Gastrocnemius medialis (tissue), 4 donors: ENCODE data around the gene GAS2L1. TPM values are rescaled to one million over a fixed set of nuclear protein-coding genes. Genes with fewer than 3 reads are reported as not detected.

Experiments
- ATAC-seq, 2 donors: fragments of 150-250 bp; one replicate each; pipeline ENCODE4 v1.9.1; 2016
- DNase-seq, 2 donors: peaks; one replicate each; pipeline ENCODE4 v3.0.0-alpha.2; 2019
- H3K27ac ChIP-seq, 4 donors: fragments of 200-600 bp; sonication (generic); 1 replicate in 1 of 4; 2 replicates in 3 of 4; pipeline ENCODE4 v1.5.1; 2016 to 2018; ENCODE audit warnings: mild to moderate bottlenecking in 2 of 4, moderate library complexity in 1 of 4
- H3K27me3 ChIP-seq, 3 donors: fragments of 200-600 bp; sonication (generic) in 2 of 3; 1 replicate in 1 of 3; 2 replicates in 2 of 3; pipeline versions ENCODE4 v1.5.1 to v1.6.0; 2016 to 2019; ENCODE audit warnings: mild to moderate bottlenecking in 1 of 3, moderate library complexity in 1 of 3
- H3K36me3 ChIP-seq, 2 donors: fragments of 200-600 bp; sonication (generic) in 1 of 2; one replicate each; pipeline ENCODE4 v1.5.1; 2017 to 2018
- H3K4me1 ChIP-seq, 2 donors: fragments of 200-600 bp; sonication (generic) in 1 of 2; one replicate each; pipeline ENCODE4 v1.5.1; 2016 to 2017; ENCODE audit warnings: mild to moderate bottlenecking in 2 of 2
- H3K4me3 ChIP-seq, 4 donors: fragments of 200-600 bp; sonication (generic) in 3 of 4; 1 replicate in 1 of 4; 2 replicates in 3 of 4; pipeline ENCODE4 v1.5.1; 2016 to 2019; ENCODE audit warnings: mild to moderate bottlenecking in 2 of 4
- H3K9me3 ChIP-seq, 3 donors: fragments of 200-600 bp; sonication (generic) in 2 of 3; 1 replicate in 1 of 3; 2 replicates in 2 of 3; pipeline ENCODE4 v1.5.1; 2016 to 2019
- POLR2A ChIP-seq, 2 donors: fragments of 450-650 bp; IDR thresholded peaks; one replicate each; pipeline ENCODE4 v1.6.1; 2017; ENCODE audit warnings: antibody characterized with exemption in 2 of 2, mild to moderate bottlenecking in 2 of 2, moderate library complexity in 2 of 2
- in situ Hi-C, 4 donors: fragments of 200-750 bp; cut with MboI; loops; one replicate each; pipeline versions ENCODE4 v1.15.0 to v1.8.0; 2017; ENCODE audit warnings: low sequenced_read_pairs in 4 of 4
- intact Hi-C: fragments of 100-400 bp; cut with DNase I; formaldehyde crosslinking; loops from one replicate; pipeline ENCODE4 v1.15.1; 2023; ENCODE audit warnings: low total_unique reads
- total RNA-seq, 4 donors: library from RNA; depleted of rRNA; stranded (reverse); fragments of >200 nt; gene quantifications; one replicate each; pipeline versions ENCODE4 v1.1.0 to v1.2.3, GENCODE V29; 2016
- TF ChIP-seq, protein P1 (sequence below), 5 experiments: fragments of 450-650 bp in 3 of 5; fragments of 200-600 bp in 2 of 5; sonication (generic) in 2 of 5; IDR thresholded peaks in 4 of 5; conservative IDR thresholded peaks in 1 of 5; 1 replicate in 4 of 5; 2 replicates in 1 of 5; pipeline ENCODE4 v1.5.1; 2016 to 2019; ENCODE audit warnings: antibody characterized with exemption in 5 of 5, mild to moderate bottlenecking in 3 of 5, moderate library complexity in 3 of 5

The GAS2L1 gene
- total RNA-seq, 4 donors from 2014 or later: 4.8 to 23.0 (median 6.6) TPM

DNA sequence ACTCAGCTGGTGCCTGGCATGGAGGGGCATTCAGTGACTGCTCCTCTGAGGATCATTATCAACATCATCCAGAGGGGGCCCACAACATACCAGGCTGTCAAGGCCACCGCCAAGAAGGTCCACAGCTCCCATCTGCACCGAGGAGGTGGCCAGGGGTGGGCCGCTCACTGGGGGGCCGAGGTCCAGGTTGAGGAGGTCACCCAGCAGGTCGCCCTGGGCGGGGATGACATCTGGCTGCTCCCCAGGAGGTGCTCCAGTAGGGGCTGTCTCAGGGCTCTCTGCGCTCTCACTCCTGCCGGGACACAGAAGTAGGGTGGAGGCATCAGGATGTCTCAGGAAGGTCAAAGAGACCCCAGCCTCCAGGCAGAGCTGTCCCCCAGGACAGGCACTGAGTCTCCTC, 34.1 kb downstream of the GAS2L1 start:
- Histone ChIP-seq H3K4me3 (no peak overlapping the region), H3K9me3 (no peaks in the 10 kb centered on the region), H3K4me1 (peaks cover 53 to 55% of the 10 kb centered on the region in 2 donors), H3K36me3 (peaks cover 0 to 50% of the 10 kb centered on the region in 2 donors), H3K27ac (no peak overlapping the region), H3K27me3 (no peaks in the 10 kb centered on the region)
- in situ Hi-C loops (no loop called here), intact Hi-C loops (no loop called here)
- TF ChIP-seq, protein P1, sequence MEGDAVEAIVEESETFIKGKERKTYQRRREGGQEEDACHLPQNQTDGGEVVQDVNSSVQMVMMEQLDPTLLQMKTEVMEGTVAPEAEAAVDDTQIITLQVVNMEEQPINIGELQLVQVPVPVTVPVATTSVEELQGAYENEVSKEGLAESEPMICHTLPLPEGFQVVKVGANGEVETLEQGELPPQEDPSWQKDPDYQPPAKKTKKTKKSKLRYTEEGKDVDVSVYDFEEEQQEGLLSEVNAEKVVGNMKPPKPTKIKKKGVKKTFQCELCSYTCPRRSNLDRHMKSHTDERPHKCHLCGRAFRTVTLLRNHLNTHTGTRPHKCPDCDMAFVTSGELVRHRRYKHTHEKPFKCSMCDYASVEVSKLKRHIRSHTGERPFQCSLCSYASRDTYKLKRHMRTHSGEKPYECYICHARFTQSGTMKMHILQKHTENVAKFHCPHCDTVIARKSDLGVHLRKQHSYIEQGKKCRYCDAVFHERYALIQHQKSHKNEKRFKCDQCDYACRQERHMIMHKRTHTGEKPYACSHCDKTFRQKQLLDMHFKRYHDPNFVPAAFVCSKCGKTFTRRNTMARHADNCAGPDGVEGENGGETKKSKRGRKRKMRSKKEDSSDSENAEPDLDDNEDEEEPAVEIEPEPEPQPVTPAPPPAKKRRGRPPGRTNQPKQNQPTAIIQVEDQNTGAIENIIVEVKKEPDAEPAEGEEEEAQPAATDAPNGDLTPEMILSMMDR (IDR thresholded peaks at IDR 0.05 in 4 of 5, conservative IDR thresholded peaks at IDR 0.05 in 1 of 5): no peak
- no peak for TF ChIP-seq POLR2A (IDR thresholded peaks at IDR 0.05)
- DNase-seq (no peak), ATAC-seq (no peak)

GRCh38 chr22:29341056-29341848, 34.8 kb downstream of the GAS2L1 start:
- in situ Hi-C loops (no loop called here), intact Hi-C loops (no loop called here)
- no peak for ATAC-seq
- Histone ChIP-seq H3K9me3 (no peaks in the 10 kb centered on the region), H3K4me3 (no peak overlapping the region), H3K36me3 (peaks cover 0 to 48% of the 10 kb centered on the region in 2 donors), H3K27me3 (no peaks in the 10 kb centered on the region), H3K4me1 (peaks cover 53 to 58% of the 10 kb centered on the region in 2 donors), H3K27ac (no peak overlapping the region)
- TF ChIP-seq POLR2A (IDR thresholded peaks at IDR 0.05): no peak
- TF ChIP-seq, protein P1 (IDR thresholded peaks at IDR 0.05 in 4 of 5, conservative IDR thresholded peaks at IDR 0.05 in 1 of 5): no peak
- no peak for DNase-seq

DNA sequence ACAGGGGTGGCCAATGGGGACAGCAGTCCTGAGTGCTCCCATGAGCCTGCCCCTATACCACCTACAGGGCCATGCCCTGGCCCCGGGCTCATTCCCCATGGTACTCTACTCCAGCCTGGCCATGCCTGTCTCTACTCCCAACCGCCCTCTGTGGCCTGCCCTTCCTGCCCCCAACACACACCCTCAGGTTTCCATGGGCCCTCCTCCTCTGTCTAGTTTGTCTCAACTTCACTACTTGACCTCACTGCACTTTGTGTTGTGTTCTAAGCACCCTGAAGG, 35.3 kb downstream of the GAS2L1 start:
- Histone ChIP-seq H3K27me3 (no peaks in the 10 kb centered on the region), H3K9me3 (no peaks in the 10 kb centered on the region), H3K27ac (no peak overlapping the region), H3K4me1 (peaks cover 55 to 58% of the 10 kb centered on the region in 2 donors), H3K36me3 (peaks cover 0 to 48% of the 10 kb centered on the region in 2 donors), H3K4me3 (no peak overlapping the region)
- ATAC-seq (no peak), DNase-seq (no peak)
- in situ Hi-C loops: no loop called here
- no peak for TF ChIP-seq POLR2A (IDR thresholded peaks at IDR 0.05)
- TF ChIP-seq, protein P1 (IDR thresholded peaks at IDR 0.05 in 4 of 5, conservative IDR thresholded peaks at IDR 0.05 in 1 of 5): no peak
- intact Hi-C loops: no loop called here

GRCh38 chr22:29342177-29342576, 35.7 kb downstream of the GAS2L1 start:
- intact Hi-C loops: no loop called here
- H3K27ac ChIP-seq: no peak overlapping the region
- H3K36me3 ChIP-seq: peaks cover 0 to 49% of the 10 kb centered on the region in 2 donors
- TF ChIP-seq, protein P1 (IDR thresholded peaks at IDR 0.05 in 4 of 5, conservative IDR thresholded peaks at IDR 0.05 in 1 of 5): no peak
- TF ChIP-seq POLR2A (IDR thresholded peaks at IDR 0.05): no peak
- ATAC-seq (no peak), DNase-seq (no peak)
- H3K9me3 ChIP-seq: no peaks in the 10 kb centered on the region
- H3K27me3 ChIP-seq: no peaks in the 10 kb centered on the region
- no peak overlapping the region for H3K4me3 ChIP-seq
- in situ Hi-C loops: no loop called here
- H3K4me1 ChIP-seq: peaks cover 55 to 58% of the 10 kb centered on the region in 2 donors
